Measurements from ENCODE around the gene USP11.

DNA sequence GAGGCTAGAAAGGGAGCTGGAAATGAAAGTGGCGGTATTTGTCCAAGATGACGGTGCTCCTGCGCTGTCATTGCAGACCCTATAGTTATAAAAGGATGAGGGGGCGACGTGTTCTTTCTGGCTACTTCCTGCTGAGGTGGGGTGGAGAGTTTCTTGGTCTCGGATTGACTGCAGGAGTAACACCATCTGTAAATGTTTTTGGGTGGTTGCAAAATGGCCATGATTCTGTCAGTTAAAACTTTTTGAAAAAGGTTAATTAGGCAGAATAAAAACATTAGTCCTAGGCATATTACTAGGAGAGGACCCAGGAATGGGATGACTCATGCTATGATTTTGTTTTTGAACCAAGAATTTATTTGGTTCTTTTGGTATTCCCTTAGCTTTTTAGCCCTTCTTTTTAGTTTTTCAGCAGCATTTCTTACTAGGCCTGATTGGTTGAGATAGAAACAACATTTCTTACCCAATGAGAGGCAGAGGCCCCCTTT is 53.1 kb downstream of the USP11 start:
- TF ChIP-seq, protein P1, sequence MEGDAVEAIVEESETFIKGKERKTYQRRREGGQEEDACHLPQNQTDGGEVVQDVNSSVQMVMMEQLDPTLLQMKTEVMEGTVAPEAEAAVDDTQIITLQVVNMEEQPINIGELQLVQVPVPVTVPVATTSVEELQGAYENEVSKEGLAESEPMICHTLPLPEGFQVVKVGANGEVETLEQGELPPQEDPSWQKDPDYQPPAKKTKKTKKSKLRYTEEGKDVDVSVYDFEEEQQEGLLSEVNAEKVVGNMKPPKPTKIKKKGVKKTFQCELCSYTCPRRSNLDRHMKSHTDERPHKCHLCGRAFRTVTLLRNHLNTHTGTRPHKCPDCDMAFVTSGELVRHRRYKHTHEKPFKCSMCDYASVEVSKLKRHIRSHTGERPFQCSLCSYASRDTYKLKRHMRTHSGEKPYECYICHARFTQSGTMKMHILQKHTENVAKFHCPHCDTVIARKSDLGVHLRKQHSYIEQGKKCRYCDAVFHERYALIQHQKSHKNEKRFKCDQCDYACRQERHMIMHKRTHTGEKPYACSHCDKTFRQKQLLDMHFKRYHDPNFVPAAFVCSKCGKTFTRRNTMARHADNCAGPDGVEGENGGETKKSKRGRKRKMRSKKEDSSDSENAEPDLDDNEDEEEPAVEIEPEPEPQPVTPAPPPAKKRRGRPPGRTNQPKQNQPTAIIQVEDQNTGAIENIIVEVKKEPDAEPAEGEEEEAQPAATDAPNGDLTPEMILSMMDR (IDR thresholded peaks at IDR 0.05): no peak
- TF ChIP-seq POLR2AphosphoS5 (IDR thresholded peaks at IDR 0.05) (no peak), EP300 (IDR thresholded peaks at IDR 0.05) (no peak)
